ENCODE measurements around the gene MPV17. TPM values are rescaled to one million over a fixed set of nuclear protein-coding genes. Genes with fewer than 3 reads are reported as not detected.

The MPV17 gene
- total RNA-seq, 4 donors from 2014 or later: 56.8 to 88.7 (median 77.1) TPM

DNA sequence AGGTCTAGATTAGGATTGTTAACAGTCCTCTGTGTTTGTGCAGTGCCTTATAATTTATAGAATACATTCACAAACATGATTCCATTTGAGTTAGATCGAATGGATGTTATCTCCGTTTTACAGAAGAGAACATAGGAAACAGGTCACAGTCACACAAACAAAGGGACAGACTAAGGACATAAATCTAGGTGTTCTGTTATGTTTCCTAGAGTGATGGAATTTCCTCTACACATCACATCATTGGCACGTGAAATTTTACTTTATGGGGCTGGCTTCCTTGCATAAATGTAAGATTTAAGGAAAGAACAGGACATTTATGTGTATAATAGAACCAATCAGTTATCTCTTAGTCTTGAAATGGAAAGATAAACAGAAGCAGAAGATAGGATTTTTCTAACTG, 34.3 kb downstream of the MPV17 start:
- TF ChIP-seq, protein P1, sequence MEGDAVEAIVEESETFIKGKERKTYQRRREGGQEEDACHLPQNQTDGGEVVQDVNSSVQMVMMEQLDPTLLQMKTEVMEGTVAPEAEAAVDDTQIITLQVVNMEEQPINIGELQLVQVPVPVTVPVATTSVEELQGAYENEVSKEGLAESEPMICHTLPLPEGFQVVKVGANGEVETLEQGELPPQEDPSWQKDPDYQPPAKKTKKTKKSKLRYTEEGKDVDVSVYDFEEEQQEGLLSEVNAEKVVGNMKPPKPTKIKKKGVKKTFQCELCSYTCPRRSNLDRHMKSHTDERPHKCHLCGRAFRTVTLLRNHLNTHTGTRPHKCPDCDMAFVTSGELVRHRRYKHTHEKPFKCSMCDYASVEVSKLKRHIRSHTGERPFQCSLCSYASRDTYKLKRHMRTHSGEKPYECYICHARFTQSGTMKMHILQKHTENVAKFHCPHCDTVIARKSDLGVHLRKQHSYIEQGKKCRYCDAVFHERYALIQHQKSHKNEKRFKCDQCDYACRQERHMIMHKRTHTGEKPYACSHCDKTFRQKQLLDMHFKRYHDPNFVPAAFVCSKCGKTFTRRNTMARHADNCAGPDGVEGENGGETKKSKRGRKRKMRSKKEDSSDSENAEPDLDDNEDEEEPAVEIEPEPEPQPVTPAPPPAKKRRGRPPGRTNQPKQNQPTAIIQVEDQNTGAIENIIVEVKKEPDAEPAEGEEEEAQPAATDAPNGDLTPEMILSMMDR (IDR thresholded peaks at IDR 0.05; ENCODE audit: low read depth): no peak

DNA sequence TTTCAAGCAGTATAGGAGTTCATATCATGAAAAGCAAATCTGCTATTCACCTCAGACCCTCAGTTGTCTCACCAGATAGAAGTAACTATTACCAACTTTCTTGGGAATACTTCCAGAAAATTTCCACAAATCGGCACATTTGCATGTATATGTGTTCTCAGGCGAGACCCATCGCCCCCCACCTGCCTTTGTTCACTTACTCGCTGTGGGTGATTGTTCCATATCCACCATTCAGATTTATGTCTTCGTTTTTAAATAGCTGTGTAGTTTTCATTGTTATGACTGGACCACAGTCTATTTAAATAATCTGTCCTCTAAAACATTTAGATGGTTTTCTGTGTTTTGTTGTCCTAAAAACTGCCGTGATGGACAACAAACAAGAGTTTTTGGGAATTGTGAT, 37.4 kb downstream of the MPV17 start:
- TF ChIP-seq, protein P1 (IDR thresholded peaks at IDR 0.05; ENCODE audit: low read depth): no peak

DNA sequence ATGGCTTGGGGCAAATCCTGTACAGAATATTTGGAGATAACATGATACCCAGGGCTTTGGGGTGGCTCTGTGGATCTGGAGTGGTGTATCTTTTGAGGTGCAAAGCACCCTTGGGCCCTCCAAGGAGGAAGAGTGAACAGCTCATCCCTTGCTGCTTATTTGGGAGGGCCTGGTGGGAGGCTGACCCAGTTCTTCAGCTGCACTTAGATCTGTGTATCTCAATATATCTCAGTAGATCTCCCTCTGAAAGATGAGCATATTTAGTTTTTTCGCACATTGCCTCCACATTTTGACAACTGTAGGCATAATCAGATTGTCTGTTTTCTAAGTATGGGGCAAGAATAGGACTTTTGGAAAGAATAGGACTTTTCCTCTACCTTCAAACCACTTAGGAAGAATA, 37.9 kb downstream of the MPV17 start:
- TF ChIP-seq, protein P1 (IDR thresholded peaks at IDR 0.05; ENCODE audit: low read depth): no peak

DNA sequence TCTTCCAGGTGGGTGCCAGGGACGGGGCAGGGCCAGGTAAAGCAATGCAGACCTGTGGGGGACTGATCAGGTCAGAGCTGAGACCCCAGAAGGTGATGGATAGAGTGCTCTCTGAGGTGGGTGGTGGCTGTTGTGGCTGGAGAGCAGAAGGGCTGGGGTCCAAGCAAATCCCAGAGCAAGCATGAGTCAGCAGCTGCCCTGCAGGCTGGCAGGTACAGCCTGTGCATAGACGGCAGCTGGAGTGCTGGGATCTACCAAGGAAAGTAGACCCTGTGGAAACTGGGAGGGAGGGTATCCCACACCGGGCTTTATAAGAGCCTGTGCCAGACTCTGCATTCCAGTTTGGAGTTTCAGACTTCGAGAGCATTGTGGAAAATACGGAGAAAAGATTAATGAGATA, 40.0 kb downstream of the MPV17 start:
- TF ChIP-seq, protein P1 (IDR thresholded peaks at IDR 0.05; ENCODE audit: low read depth): no peak

DNA sequence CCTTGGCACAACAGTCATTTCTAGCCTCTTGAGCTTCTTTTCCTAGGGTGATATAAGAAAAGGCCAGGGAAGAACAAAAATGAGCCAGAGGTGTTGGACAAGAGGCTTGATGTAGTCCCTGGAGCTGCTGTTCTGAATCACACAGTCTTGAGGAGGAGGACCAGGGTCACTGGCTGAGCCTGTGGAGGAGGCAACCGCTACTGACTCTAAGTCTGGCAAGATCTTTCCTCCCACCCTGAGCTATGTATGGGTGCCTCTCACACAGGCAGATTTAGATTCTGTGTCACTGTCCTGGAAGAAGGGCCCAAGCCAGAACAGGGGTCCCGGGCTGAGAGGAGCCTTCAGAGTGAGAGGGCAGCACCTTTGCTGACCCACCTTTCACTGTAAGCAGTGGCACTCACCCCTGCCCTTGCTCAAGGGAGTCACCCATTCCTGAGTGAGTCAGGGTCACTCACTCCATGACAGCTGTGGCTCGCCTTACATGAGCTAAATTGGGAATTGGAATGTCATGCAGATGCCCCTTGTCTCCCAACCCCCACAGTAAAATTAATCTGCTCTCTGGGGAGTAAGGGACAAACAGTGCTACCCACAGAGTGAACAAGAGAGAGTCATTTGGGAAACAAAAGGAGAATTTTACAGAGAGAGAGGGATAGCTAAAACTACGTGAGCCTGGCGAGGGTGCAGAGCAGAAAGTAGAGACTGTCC, 40.9 kb downstream of the MPV17 start, which contains the start of gene TRIM54:
Gene TRIM54 (plus strand): TSS at position 575 of the 705 bp plus-strand sequence. CDS start 303 bp downstream, outside the sequence.
- TF ChIP-seq, protein P1 (IDR thresholded peaks at IDR 0.05; ENCODE audit: low read depth): no peak

DNA sequence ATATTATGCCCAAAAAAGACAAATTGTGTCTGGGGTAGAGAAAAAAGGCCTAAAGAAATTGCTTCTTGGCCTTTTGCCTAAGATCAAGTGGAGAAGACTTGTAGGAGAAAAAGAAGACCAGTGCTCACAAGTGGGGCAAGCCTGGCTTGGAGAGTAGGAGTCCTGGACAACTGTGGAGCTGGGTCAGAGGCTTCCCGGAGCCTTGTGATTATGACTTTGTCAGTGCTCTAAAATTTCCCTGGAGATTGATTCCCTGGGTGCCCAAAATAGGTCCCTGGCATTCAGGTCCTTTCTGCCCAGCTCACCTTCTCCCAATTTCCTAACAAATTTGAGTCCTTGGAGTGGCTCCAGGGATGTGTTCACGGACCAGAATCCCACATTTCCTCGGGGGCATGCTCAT, 41.5 kb downstream of the MPV17 start:
- TF ChIP-seq, protein P1 (IDR thresholded peaks at IDR 0.05; ENCODE audit: low read depth): no peak

DNA sequence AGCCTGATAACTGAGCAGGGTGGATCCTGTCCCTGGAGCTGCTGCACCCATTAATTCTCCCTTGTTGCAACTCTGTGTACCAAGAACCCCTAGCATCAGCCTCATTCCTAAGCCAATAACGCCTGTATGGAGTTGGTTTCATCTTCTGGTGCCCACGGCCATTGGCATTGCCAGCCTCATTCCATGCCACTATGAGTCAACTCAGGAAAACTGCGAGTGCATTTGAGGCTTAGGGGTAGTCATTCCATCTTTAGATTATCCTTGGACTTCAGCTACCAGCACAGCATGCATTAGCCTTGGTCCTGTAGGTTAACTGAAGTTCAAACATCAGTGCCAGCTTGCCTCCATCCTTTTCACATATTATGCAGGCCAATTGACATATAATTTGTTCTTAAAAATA, 42.1 kb downstream of the MPV17 start:
- TF ChIP-seq, protein P1 (IDR thresholded peaks at IDR 0.05; ENCODE audit: low read depth): no peak

Data from subcutaneous adipose tissue (tissue), 4 donors.